Testis (tissue), 2 donors: Measurements from ENCODE around the gene DEAF1.

Source experiments
- CTCF ChIP-seq, 3 experiments: fragments of 450-650 bp in 2 of 3; fragments of 200-600 bp in 1 of 3; sonication (generic) in 1 of 3; IDR thresholded peaks; one replicate each; pipeline ENCODE4 v1.5.1; 2016 to 2019; ENCODE audit warnings: antibody characterized with exemption in 3 of 3, mild to moderate bottlenecking in 2 of 3, moderate library complexity in 1 of 3
- POLR2A ChIP-seq: fragments of 450-650 bp; IDR thresholded peaks from one replicate; pipeline ENCODE4 v1.6.1; 2017; ENCODE audit warnings: antibody characterized with exemption, mild to moderate bottlenecking, moderate library complexity

GRCh38 chr11:656426-656825, 38.6 kb downstream of the DEAF1 start:
- no peak for TF ChIP-seq POLR2A
- TF ChIP-seq CTCF (IDR thresholded peaks at IDR 0.05), result no peak
